Frontal cortex (tissue), 4 donors: ENCODE data around the gene ANKRD11. TPM values are rescaled to one million over a fixed set of nuclear protein-coding genes. Genes with fewer than 3 reads are reported as not detected.
A peak's percentile ranks its signal among the peaks of the same experiment; 100 is the strongest.
"Not testable (repeated sequence)": the region's sequence is repeated elsewhere in the genome, so short reads cannot be mapped to it uniquely, and the experiment has no call there.

ENCODE experiments used
- DNase-seq, 2 donors: peaks; one replicate each; pipeline ENCODE4 v3.0.0; 2012; ENCODE audit warnings: low spot score in 2 of 2
- FAIRE-seq: peaks from 2 replicates; lab custom pipeline; 2012; peaks lifted over from hg19 to GRCh38; lab: Jason Lieb, UNC
- total RNA-seq: library from RNA; depleted of rRNA; stranded (reverse); fragments of >200 nt; gene quantifications from one replicate; pipeline ENCODE4 v1.2.3, GENCODE V29; 2014
- donor health status: control.
- donor health status: control.
- donor health status: control.

ANKRD11 gene
- total RNA-seq, 1 donor from 2014 or later, result 27.7 TPM

GRCh38 chr16:89328412-89329400, 161.7 kb downstream of the ANKRD11 start:
- not testable (repeated sequence) for FAIRE-seq, DNase-seq

DNA sequence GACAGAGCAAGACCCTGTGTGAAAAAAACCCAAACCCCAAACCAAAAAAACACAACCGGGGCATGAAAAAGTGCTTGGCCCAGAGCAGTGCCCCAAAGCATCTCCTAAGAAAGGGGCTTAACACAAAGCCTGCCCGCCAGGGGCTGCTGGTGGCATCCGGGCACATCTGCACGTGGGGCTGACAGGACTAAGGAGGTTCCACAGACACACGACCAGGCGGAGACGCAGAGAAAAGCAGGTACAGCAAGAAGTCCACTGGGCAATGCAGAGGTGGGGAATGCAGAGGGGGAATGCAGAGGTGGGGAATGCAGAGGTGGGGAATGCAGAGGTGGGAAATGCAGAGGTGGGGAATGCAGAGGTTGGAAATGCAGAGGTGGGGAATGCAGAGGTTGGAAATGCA, 163.6 kb downstream of the ANKRD11 start:
- FAIRE-seq, result no peak
- no peak for DNase-seq

- no peak for FAIRE-seq
- peak; percentile 64 to 78 for DNase-seq
Observed at GRCh38 chr16:89325861-89326471, 164.4 kb downstream of the ANKRD11 start.

GRCh38 chr16:89324056-89325010, 166.0 kb downstream of the ANKRD11 start:
- DNase-seq (no peak), FAIRE-seq (no peak)

DNA sequence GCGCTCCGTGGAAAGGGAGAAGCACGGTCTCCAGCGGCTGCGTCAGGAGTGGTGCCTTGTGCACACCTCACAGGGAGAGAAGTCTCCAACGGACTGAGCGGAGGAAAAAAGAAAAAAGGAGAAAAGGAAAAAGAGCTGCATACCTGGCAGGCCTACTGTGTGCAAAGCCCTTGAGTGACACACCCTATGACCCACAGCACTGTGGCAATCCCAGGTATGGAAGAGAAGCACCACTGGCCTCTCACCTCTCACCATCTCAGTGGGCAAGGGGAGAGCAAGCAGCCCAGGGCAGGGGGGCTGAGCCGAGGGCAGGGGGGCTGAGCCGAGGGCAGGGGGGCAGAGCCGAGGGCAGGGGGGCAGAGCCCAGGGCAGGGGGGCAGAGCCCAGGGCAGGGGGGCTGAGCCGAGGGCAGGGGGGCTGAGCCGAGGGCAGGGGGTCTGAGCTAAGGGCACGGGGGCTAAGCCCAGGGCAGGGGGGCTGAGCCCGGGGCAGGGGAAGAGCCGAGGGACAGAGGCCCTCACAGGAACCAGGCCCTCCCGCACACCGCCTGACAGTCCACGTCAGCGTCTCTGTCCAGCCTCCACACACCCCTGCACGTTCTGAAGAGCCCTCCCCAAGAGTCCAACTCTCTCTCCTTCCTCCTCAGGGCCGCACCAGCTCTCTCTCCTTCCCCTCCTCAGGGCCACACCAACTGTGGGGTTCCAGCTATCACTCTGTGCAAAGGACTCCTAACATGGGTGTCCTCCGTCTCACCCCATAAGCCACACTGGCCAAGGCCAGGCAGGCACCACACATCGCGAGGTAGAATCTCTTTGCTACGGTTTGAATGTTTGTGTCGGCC, 167.0 kb downstream of the ANKRD11 start:
- DNase-seq, result no peak

DNA sequence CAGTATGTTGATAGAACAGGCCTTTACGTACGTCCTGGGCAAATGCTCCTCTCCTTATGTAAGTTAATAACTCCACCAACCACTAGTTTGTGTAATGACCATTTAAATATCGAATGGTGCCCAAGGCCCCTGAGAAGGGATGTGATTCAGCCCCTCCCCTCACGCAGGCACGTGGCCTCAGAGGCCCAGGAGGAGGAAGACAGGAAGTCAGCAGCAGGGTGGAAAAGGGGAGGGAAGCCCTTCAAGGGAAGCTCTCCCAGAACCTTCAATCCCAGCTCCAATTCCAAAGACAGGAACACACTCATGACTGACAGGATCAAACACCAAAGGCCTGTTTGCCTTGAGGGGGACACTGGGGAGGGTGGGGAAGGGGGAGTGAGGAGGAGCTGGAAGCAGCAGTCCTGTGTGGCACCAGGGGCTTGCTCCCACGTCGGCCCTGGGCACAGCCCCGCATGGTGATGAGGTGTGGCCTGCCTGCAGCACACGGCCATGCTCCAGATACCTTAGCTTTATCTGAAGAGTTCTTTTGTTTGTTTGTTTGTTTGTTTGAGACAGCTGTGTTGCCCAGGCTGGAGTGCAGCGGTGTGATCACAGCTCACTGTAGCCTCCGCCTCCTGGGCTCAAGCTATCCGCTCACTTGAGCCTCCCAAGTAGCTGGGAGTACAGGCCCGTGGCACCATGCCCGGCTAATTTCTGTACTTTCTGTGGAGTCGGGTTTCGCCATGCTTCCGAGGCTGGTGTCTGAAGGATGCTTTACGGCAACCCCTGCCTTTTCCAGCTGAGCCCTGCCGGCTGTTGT, 167.8 kb downstream of the ANKRD11 start:
- FAIRE-seq (no peak), DNase-seq (peak in 1 of 2 donors; percentile 61)

More for the DNA sequence above, 167.0 kb downstream of the ANKRD11 start:
- no peak for FAIRE-seq

- DNase-seq, result no peak
- FAIRE-seq, result no peak
Observed at GRCh38 chr16:89320782-89321501, 169.4 kb downstream of the ANKRD11 start.

DNA sequence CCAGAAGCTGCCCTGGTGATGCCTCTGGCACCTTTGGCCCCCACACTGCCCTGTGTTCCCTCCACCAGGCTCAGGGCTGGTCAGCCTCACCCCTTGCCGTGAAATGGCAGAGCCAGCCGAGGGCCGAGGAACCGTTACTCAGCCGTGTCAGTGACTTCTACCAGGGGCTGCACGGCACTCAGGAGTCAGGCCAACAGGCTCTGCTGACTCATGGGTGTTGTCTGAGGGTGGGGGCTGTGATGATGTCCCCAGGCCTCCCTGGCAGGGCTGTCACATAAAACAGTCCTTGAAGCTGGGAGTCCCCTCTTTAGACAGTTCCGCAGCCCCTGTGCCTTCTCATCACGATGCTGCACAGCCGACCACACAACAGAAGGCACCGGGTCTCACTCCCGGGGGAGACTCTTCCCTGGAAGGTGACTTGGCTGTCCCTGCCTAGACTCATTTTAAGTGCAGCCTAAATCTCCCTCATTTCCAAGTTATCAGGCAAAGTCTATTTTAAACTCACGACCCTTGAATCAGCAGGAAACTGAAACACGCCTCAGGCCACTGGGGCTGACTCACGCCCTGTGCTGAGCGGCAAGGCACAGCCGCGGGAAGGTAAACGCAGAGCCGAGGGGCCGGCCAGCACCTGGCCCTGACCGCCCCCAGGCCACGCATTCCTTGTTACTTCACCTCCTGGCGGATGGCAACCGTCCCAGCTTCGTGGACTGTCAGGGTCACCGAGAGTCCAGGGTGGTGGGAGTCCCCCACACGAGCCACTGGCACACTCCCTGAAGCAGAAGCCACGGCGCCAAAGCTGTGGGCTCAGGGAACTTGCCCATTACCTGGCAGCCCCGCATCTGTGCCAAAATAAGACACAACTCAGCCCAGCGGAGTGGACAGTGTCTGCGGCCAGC, 170.2 kb downstream of the ANKRD11 start:
- no peak for FAIRE-seq
- peak in 1 of 2 donors; percentile 67 for DNase-seq

GRCh38 chr16:89319631-89319885, 170.8 kb downstream of the ANKRD11 start:
- FAIRE-seq, result no peak
- DNase-seq, result no peak

- no peak for FAIRE-seq
Observed at GRCh38 chr16:89318871-89319630, 171.3 kb downstream of the ANKRD11 start.

DNA sequence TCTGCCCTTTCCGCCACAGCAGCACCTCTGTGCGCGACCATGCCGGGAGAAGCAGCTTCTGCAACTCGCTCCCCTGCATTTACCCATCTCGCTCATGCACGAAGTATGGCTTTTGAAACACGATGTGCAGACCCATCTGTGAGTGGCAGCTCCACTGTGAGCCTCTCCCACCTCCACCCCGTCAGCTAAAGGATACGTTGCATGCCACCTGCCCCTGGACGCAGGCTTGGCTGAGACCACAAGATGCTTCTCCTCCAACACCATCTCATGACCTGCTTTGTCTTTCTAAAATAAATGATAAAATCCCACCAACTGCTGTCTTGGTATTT, 172.0 kb downstream of the ANKRD11 start:
- FAIRE-seq, result no peak
- DNase-seq, result no peak

More at GRCh38 chr16:89318871-89319630, 171.3 kb downstream of the ANKRD11 start:
- no peak for DNase-seq

GRCh38 chr16:89317729-89318429, 172.5 kb downstream of the ANKRD11 start:
- DNase-seq (no peak), FAIRE-seq (no peak)

GRCh38 chr16:89317101-89317671, 173.2 kb downstream of the ANKRD11 start:
- DNase-seq (no peak), FAIRE-seq (no peak)

GRCh38 chr16:89316701-89317100, 173.7 kb downstream of the ANKRD11 start:
- no peak for FAIRE-seq
- no peak for DNase-seq
